AG10803 (cell line): ENCODE measurements around the gene ITGA5.

Experiments
- DNase-seq: peaks from one replicate; pipeline ENCODE4 v3.0.0; 2010; ENCODE audit warnings: low read depth
- H3K4me3 ChIP-seq: 2 replicates; pipeline ENCODE4 v1.5.1; 2011; ENCODE audit warnings: mild to moderate bottlenecking, low read length, control low read depth
- CTCF ChIP-seq: conservative IDR thresholded peaks from 2 replicates; pipeline ENCODE4 v1.5.1; 2011; ENCODE audit warnings: mild to moderate bottlenecking, low read length, control low read depth, inconsistent platforms

The ITGA5 gene

GRCh38 chr12:54455760-54456469 lies 36.8 kb upstream of the ITGA5 start:
- no peak for DNase-seq
- H3K4me3 ChIP-seq: no peak overlapping the region
- TF ChIP-seq CTCF: no peak

GRCh38 chr12:54452628-54453027 lies 33.6 kb upstream of the ITGA5 start:
- no peak for TF ChIP-seq CTCF
- DNase-seq: no peak
- H3K4me3 ChIP-seq: no peak overlapping the region

GRCh38 chr12:54448344-54448743 lies 29.3 kb upstream of the ITGA5 start:
- no peak for TF ChIP-seq CTCF
- H3K4me3 ChIP-seq: no peak overlapping the region
- DNase-seq: no peak

- no peak for TF ChIP-seq CTCF
- DNase-seq: no peak
- no peak overlapping the region for H3K4me3 ChIP-seq
Observed at GRCh38 chr12:54447917-54448316, 28.9 kb upstream of the ITGA5 start.

GRCh38 chr12:54444206-54444605 lies 25.1 kb upstream of the ITGA5 start:
- DNase-seq: no peak
- no peak overlapping the region for H3K4me3 ChIP-seq
- TF ChIP-seq CTCF: no peak

GRCh38 chr12:54443446-54443845 lies 24.4 kb upstream of the ITGA5 start:
- no peak for TF ChIP-seq CTCF
- no peak for DNase-seq
- no peak overlapping the region for H3K4me3 ChIP-seq

- no peak overlapping the region for H3K4me3 ChIP-seq
- TF ChIP-seq CTCF: no peak
- DNase-seq: no peak
Observed at GRCh38 chr12:54442961-54443360, 23.9 kb upstream of the ITGA5 start.
